Measurements from ENCODE around the gene CSF2.

Gene CSF2

GRCh38 chr5:132055808-132056609 lies 17.6 kb upstream of the CSF2 start:
- no peaks in the 10 kb centered on the region for H3F3A ChIP-seq (ENCODE audit: control insufficient read depth, insufficient read depth)
- H3K4me3 ChIP-seq (ENCODE audit: low read length): no peak overlapping the region
- no peaks in the 10 kb centered on the region for H4K20me1 ChIP-seq (ENCODE audit: control insufficient read depth, insufficient read depth, low read depth, low read length)
- H3K27me3 ChIP-seq (ENCODE audit: control insufficient read depth, low read length): no peaks in the 10 kb centered on the region
- no peaks in the 10 kb centered on the region for H3K79me2 ChIP-seq (ENCODE audit: control insufficient read depth, low read length)
- no peaks in the 10 kb centered on the region for H3K9me2 ChIP-seq (replicated peaks; ENCODE audit: control insufficient read depth, low read length)
- H3K4me1 ChIP-seq (ENCODE audit: control insufficient read depth, low read length): no peaks in the 10 kb centered on the region
- H3K36me3 ChIP-seq (ENCODE audit: control insufficient read depth, low read length): no peaks in the 10 kb centered on the region
- H3K4me2 ChIP-seq (ENCODE audit: low read length): no peak overlapping the region
- no peak for TF ChIP-seq EZH2phosphoT487 (IDR thresholded peaks at IDR 0.05; ENCODE audit: borderline replicate concordance, low read length)
- no peak for TF ChIP-seq CTCF (IDR thresholded peaks at IDR 0.05; ENCODE audit: low read depth, low read length, poor library complexity, severe bottlenecking)
- H3K9me3 ChIP-seq (ENCODE audit: control insufficient read depth, insufficient read depth, low read length): no peaks in the 10 kb centered on the region
- no peak overlapping the region for H3K27ac ChIP-seq (ENCODE audit: low read depth, low read length)

- Histone ChIP-seq H3K4me2 (ENCODE audit: low read length) (no peak overlapping the region), H3K9me3 (ENCODE audit: control insufficient read depth, insufficient read depth, low read length) (no peaks in the 10 kb centered on the region), H3K4me3 (ENCODE audit: low read length) (no peak overlapping the region), H3K27ac (ENCODE audit: low read depth, low read length) (no peak overlapping the region), H3F3A (ENCODE audit: control insufficient read depth, insufficient read depth) (no peaks in the 10 kb centered on the region), H3K4me1 (ENCODE audit: control insufficient read depth, low read length) (no peaks in the 10 kb centered on the region), H3K79me2 (ENCODE audit: control insufficient read depth, low read length) (no peaks in the 10 kb centered on the region), H3K36me3 (ENCODE audit: control insufficient read depth, low read length) (no peaks in the 10 kb centered on the region), H3K9me2 (replicated peaks; ENCODE audit: control insufficient read depth, low read length) (no peaks in the 10 kb centered on the region), H4K20me1 (ENCODE audit: control insufficient read depth, insufficient read depth, low read depth, low read length) (no peaks in the 10 kb centered on the region), H3K27me3 (ENCODE audit: control insufficient read depth, low read length) (no peaks in the 10 kb centered on the region)
- TF ChIP-seq EZH2phosphoT487 (IDR thresholded peaks at IDR 0.05; ENCODE audit: borderline replicate concordance, low read length): no peak
- TF ChIP-seq CTCF (IDR thresholded peaks at IDR 0.05; ENCODE audit: low read depth, low read length, poor library complexity, severe bottlenecking): no peak
Observed at GRCh38 chr5:132056610-132057497, 16.7 kb upstream of the CSF2 start.

- Histone ChIP-seq H3K27me3 (ENCODE audit: control insufficient read depth, low read length) (no peaks in the 10 kb centered on the region), H3K4me2 (ENCODE audit: low read length) (no peak overlapping the region), H3K9me3 (ENCODE audit: control insufficient read depth, insufficient read depth, low read length) (no peaks in the 10 kb centered on the region), H3K27ac (ENCODE audit: low read depth, low read length) (no peak overlapping the region), H3K4me1 (ENCODE audit: control insufficient read depth, low read length) (no peaks in the 10 kb centered on the region), H3K79me2 (ENCODE audit: control insufficient read depth, low read length) (no peaks in the 10 kb centered on the region), H3K9me2 (replicated peaks; ENCODE audit: control insufficient read depth, low read length) (no peaks in the 10 kb centered on the region), H3K4me3 (ENCODE audit: low read length) (no peak overlapping the region), H3K36me3 (ENCODE audit: control insufficient read depth, low read length) (no peaks in the 10 kb centered on the region), H4K20me1 (ENCODE audit: control insufficient read depth, insufficient read depth, low read depth, low read length) (no peaks in the 10 kb centered on the region), H3F3A (ENCODE audit: control insufficient read depth, insufficient read depth) (no peaks in the 10 kb centered on the region)
- TF ChIP-seq EZH2phosphoT487 (IDR thresholded peaks at IDR 0.05; ENCODE audit: borderline replicate concordance, low read length): no peak
- TF ChIP-seq CTCF (IDR thresholded peaks at IDR 0.05; ENCODE audit: low read depth, low read length, poor library complexity, severe bottlenecking): no peak
Observed at GRCh38 chr5:132057498-132058255, 15.9 kb upstream of the CSF2 start.

Measured in DOHH2 (cell line).